Stimulated activated CD8-positive, alpha-beta memory T cell treated with anti-CD3 and anti-CD28 coated beads, Interleukin-7, amount 100 ng/mL, for 48 hours (primary cell): ENCODE data around the gene MMP12.
"Not testable (repeated sequence)": the region's sequence is repeated elsewhere in the genome, so short reads cannot be mapped to it uniquely, and the experiment has no call there.

ENCODE experiments used
- DNase-seq, 2 donors: peaks; one replicate each; pipeline ENCODE4 v3.0.0-alpha.2; 2020; ENCODE audit warnings: low read depth in 1 of 2; ENCODE audit errors: extremely low read depth in 1 of 2

Gene MMP12

GRCh38 chr11:102874852-102875251 lies at the start of gene MMP12:
TSS of gene MMP12 (minus strand) at chr11:102874982. CDS start at chr11:102874937, 45 bp downstream.
- no peak for DNase-seq

GRCh38 chr11:102921587-102922220 lies 46.9 kb upstream of the MMP12 start:
- no peak for DNase-seq

GRCh38 chr11:102920118-102920684 lies 45.4 kb upstream of the MMP12 start:
- DNase-seq: no peak

GRCh38 chr11:102915044-102915375 lies 40.2 kb upstream of the MMP12 start:
- DNase-seq: no peak

- no peak for DNase-seq
Measured at GRCh38 chr11:102914238-102915043, 39.7 kb upstream of the MMP12 start.

GRCh38 chr11:102912482-102912830 lies 37.7 kb upstream of the MMP12 start:
- DNase-seq: no peak

- no peak for DNase-seq
Measured at GRCh38 chr11:102911758-102912481, 37.1 kb upstream of the MMP12 start.

- DNase-seq: not testable (repeated sequence)
Measured at GRCh38 chr11:102905848-102906247, 31.1 kb upstream of the MMP12 start.

GRCh38 chr11:102903895-102904294 lies 29.1 kb upstream of the MMP12 start:
- DNase-seq: not testable (repeated sequence)

GRCh38 chr11:102900346-102900745 lies 25.6 kb upstream of the MMP12 start:
- DNase-seq: no peak

- no peak for DNase-seq
Measured at GRCh38 chr11:102891736-102892135, 17.0 kb upstream of the MMP12 start.

- no peak for DNase-seq
Measured at GRCh38 chr11:102886999-102887398, 12.2 kb upstream of the MMP12 start.

GRCh38 chr11:102883141-102883540 lies 8.4 kb upstream of the MMP12 start:
- no peak for DNase-seq

GRCh38 chr11:102882389-102883024 lies 7.7 kb upstream of the MMP12 start:
- DNase-seq: no peak

GRCh38 chr11:102879801-102880200 lies 5.0 kb upstream of the MMP12 start:
- DNase-seq: no peak

- DNase-seq: no peak
Measured at GRCh38 chr11:102878595-102878994, 3.8 kb upstream of the MMP12 start.

- DNase-seq: not testable (repeated sequence)
Measured at GRCh38 chr11:102869354-102869964, 5.3 kb downstream of the MMP12 start.

GRCh38 chr11:102868339-102868738 lies 6.4 kb downstream of the MMP12 start:
- no peak for DNase-seq

- no peak for DNase-seq
Measured at GRCh38 chr11:102864724-102865123, 10.1 kb downstream of the MMP12 start.

GRCh38 chr11:102853956-102854355 lies 20.8 kb downstream of the MMP12 start:
- no peak for DNase-seq

- DNase-seq: no peak
Measured at GRCh38 chr11:102853055-102853454, 21.7 kb downstream of the MMP12 start.
